ENCODE data around the gene RGS9. TPM values are rescaled to one million over a fixed set of nuclear protein-coding genes. Genes with fewer than 3 reads are reported as not detected.
A peak's percentile ranks its signal among the peaks of the same experiment; 100 is the strongest.

RGS9 gene
- total RNA-seq, 1 experiment from 2014 or later = 8.6 TPM

GRCh38 chr17:65190467-65191097, 53.4 kb downstream of the RGS9 start (continued):
- TF ChIP-seq CBX3 (IDR thresholded peaks at IDR 0.05; ENCODE audit: low read depth) (no peak), POLR2AphosphoS5 (IDR thresholded peaks at IDR 0.05; ENCODE audit: low read depth, low read length) (no peak), POLR2A (IDR thresholded peaks at IDR 0.05; ENCODE audit: borderline replicate concordance, extremely low read depth, insufficient read depth, insufficient read length) (no peak)

GRCh38 chr17:65191811-65192740, 54.9 kb downstream of the RGS9 start:
- Histone ChIP-seq H3K4me1 (ENCODE audit: control insufficient read depth in 1 of 2, insufficient read depth in 2 of 2, low read length in 2 of 2) (peaks cover 0 to 20% of the 10 kb centered on the region in 2 experiments; a peak in 2 of 4 replicates), H4K20me1 (ENCODE audit: insufficient read depth) (no peaks in the 10 kb centered on the region), H2AFZ (ENCODE audit: low read depth, low read length, poor library complexity, severe bottlenecking) (peak overlapping the region; percentile 24), H3K36me3 (ENCODE audit: control insufficient read depth in 1 of 2, insufficient read depth in 2 of 2, low read length in 2 of 2) (no peaks in the 10 kb centered on the region), H3K9me2 (ENCODE audit: insufficient read depth) (no peaks in the 10 kb centered on the region), H3K79me2 (ENCODE audit: insufficient read depth, low read length) (no peaks in the 10 kb centered on the region), H3K4me3 (replicated peaks in 1 of 2; ENCODE audit: low read depth in 1 of 2, low read length in 2 of 2) (peak overlapping the region in 1 of 2 experiments; percentile 18; a peak in 1 of 4 replicates), H3K27ac (ENCODE audit: low read depth, low read length) (no peak overlapping the region), H3K9me3 (ENCODE audit: control insufficient read depth in 1 of 2, insufficient read depth in 1 of 2, low read depth in 1 of 2, low read length in 2 of 2) (no peaks in the 10 kb centered on the region), H3K9ac (ENCODE audit: low read length) (peak overlapping the region; percentile 14; the same call in 1 of the 2 replicates), H3K27me3 (ENCODE audit: insufficient read depth, low read length) (no peaks in the 10 kb centered on the region), H3K4me2 (ENCODE audit: low read length) (peak overlapping the region; percentile 63)
- peak; percentile 18 for DNase-seq (ENCODE audit: low read depth, low spot score)
- peak; percentile 80 for ATAC-seq
- ChIA-PET RAD21 (ENCODE audit: low non-redundant PET in 1 of 2, low total read pairs in 2 of 2, uncharacterized antibody in 2 of 2, unreplicated experiment in 2 of 2) (no interaction called here), POLR2A (no interaction called here), CTCF (interaction anchor here (0.7 to 1.0 kb wide), 2 partner anchors 55 to 268 kb away, joined by 3 to 4 read pairs; partner anchors contain the start of gene RGS9)
- no TSS peak for BruUV-seq (replicated peaks)
- intact Hi-C loops (cut with micrococcal nuclease) = no loop called here
- TF ChIP-seq JUND (IDR thresholded peaks at IDR 0.05) (peak; percentile 72), FOSL1 (IDR thresholded peaks at IDR 0.05; ENCODE audit: low read depth) (peak; percentile 83), SIN3A (IDR thresholded peaks at IDR 0.05; ENCODE audit: low read depth) (no peak), CBX3 (IDR thresholded peaks at IDR 0.05; ENCODE audit: low read depth) (0 out of 2 replicates have a peak, but pooled peaks have one; percentile 46), SP1 (IDR thresholded peaks at IDR 0.05; ENCODE audit: low read depth) (peak; percentile 42; the same call in 1 of the 2 replicates), CEBPB (IDR thresholded peaks at IDR 0.05; ENCODE audit: low read depth) (peak; percentile 44), YY1 (IDR thresholded peaks at IDR 0.05; ENCODE audit: extremely low read depth, insufficient replicate concordance, low read depth, low read length) (no peak), ZBTB33 (IDR thresholded peaks at IDR 0.05; ENCODE audit: extremely low read depth, insufficient replicate concordance, low read length) (no peak), POLR2AphosphoS5 (IDR thresholded peaks at IDR 0.05; ENCODE audit: low read depth, low read length) (no peak)
- TF ChIP-seq, protein P1, sequence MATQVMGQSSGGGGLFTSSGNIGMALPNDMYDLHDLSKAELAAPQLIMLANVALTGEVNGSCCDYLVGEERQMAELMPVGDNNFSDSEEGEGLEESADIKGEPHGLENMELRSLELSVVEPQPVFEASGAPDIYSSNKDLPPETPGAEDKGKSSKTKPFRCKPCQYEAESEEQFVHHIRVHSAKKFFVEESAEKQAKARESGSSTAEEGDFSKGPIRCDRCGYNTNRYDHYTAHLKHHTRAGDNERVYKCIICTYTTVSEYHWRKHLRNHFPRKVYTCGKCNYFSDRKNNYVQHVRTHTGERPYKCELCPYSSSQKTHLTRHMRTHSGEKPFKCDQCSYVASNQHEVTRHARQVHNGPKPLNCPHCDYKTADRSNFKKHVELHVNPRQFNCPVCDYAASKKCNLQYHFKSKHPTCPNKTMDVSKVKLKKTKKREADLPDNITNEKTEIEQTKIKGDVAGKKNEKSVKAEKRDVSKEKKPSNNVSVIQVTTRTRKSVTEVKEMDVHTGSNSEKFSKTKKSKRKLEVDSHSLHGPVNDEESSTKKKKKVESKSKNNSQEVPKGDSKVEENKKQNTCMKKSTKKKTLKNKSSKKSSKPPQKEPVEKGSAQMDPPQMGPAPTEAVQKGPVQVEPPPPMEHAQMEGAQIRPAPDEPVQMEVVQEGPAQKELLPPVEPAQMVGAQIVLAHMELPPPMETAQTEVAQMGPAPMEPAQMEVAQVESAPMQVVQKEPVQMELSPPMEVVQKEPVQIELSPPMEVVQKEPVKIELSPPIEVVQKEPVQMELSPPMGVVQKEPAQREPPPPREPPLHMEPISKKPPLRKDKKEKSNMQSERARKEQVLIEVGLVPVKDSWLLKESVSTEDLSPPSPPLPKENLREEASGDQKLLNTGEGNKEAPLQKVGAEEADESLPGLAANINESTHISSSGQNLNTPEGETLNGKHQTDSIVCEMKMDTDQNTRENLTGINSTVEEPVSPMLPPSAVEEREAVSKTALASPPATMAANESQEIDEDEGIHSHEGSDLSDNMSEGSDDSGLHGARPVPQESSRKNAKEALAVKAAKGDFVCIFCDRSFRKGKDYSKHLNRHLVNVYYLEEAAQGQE (IDR thresholded peaks at IDR 0.05; ENCODE audit: low read depth) = no peak
